HG03342 (cell line): ENCODE measurements around the gene RRP8.

Experiments
- ATAC-seq: cut with Tn5 transposase; IDR thresholded peaks from one replicate; pipeline ENCODE4 v1.9.1; 2021; ENCODE audit warnings: mild to moderate bottlenecking, moderate library complexity; ENCODE audit not compliant: unreplicated experiment

The RRP8 gene

GRCh38 chr11:6548641-6549040, 54.8 kb downstream of the RRP8 start:
- ATAC-seq: no peak

- no peak for ATAC-seq
These were observed 55.3 kb downstream of the RRP8 start for GRCh38 chr11:6548121-6548520.

DNA sequence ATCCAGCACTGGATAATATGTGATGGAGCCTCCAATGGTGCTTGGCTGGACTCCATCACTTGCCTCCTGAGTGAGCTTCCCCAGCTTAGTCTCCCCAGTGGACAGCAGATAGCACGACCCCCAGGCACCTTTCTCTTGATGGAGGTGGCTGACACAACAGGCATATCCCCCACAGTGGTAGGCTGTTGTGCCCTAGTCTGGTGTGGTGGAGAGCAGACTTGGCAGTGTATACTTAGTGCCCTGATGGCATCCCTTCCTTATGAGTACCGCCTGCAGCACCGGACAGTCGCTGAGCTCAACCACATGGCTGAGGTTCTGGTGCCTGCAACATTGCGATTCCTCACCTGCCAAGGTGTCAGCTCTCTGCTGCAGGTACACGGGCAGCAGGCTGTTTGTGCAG, 56.2 kb downstream of the RRP8 start:
- no peak for ATAC-seq

- no peak for ATAC-seq
These were observed 56.7 kb downstream of the RRP8 start for GRCh38 chr11:6546735-6547134.

GRCh38 chr11:6545917-6546605, 57.4 kb downstream of the RRP8 start:
- no peak for ATAC-seq
